ENCODE results near the gene PPP5C. TPM values are rescaled to one million over a fixed set of nuclear protein-coding genes. Genes with fewer than 3 reads are reported as not detected.
A peak's percentile ranks its signal among the peaks of the same experiment; 100 is the strongest.

Gene PPP5C
- total and polyA plus RNA-seq, 3 donors from 2014 or later: 49.1 to 72.8 (median 71.7) TPM

- Histone ChIP-seq H3K9me3 (no peaks in the 10 kb centered on the region), H3K4me3 (no peak overlapping the region), H3K4me1 (peaks cover 33% of the 10 kb centered on the region), H3K27me3 (no peaks in the 10 kb centered on the region), H3K27ac (no peak overlapping the region), H3K36me3 (ENCODE audit: low read depth, missing control alignments) (no peaks in the 10 kb centered on the region)
- no peak for DNase-seq
- intact Hi-C loops (cut with DNase I; ENCODE audit: low total_unique reads): no loop called here
- no peak for TF ChIP-seq CTCF (IDR thresholded peaks at IDR 0.05)
- TF ChIP-seq POLR2A (IDR thresholded peaks at IDR 0.05): no peak
- WGBS, 2 donors: 75 to 82% methylated on average over 11 of the region's 11 CpGs
These were observed 2.6 kb downstream of the PPP5C start for GRCh38 chr19:46349311-46349993.

- H3K4me3 ChIP-seq: no peak overlapping the region
- H3K4me1 ChIP-seq: peaks cover 33% of the 10 kb centered on the region
- H3K9me3 ChIP-seq: no peaks in the 10 kb centered on the region
- WGBS, 2 donors: 36 to 50% methylated on average over 6 to 8 of the region's 8 CpGs
- no peaks in the 10 kb centered on the region for H3K36me3 ChIP-seq (ENCODE audit: low read depth, missing control alignments)
- no peaks in the 10 kb centered on the region for H3K27me3 ChIP-seq
- DNase-seq: no peak
- intact Hi-C loops (cut with DNase I; ENCODE audit: low total_unique reads): no loop called here
- TF ChIP-seq POLR2A (IDR thresholded peaks at IDR 0.05): no peak
- no peak for TF ChIP-seq CTCF (IDR thresholded peaks at IDR 0.05)
- peak overlapping the region in 1 of 2 donors; percentile 61 for H3K27ac ChIP-seq
These were observed 3.3 kb downstream of the PPP5C start for GRCh38 chr19:46350029-46350757.

GRCh38 chr19:46350758-46351159, 3.9 kb downstream of the PPP5C start:
- Histone ChIP-seq H3K27me3 (no peaks in the 10 kb centered on the region), H3K27ac (peak overlapping the region in 1 of 2 donors; percentile 61), H3K4me1 (peaks cover 33% of the 10 kb centered on the region), H3K36me3 (ENCODE audit: low read depth, missing control alignments) (no peaks in the 10 kb centered on the region), H3K9me3 (no peaks in the 10 kb centered on the region), H3K4me3 (no peak overlapping the region)
- DNase-seq: no peak
- intact Hi-C loops (cut with DNase I; ENCODE audit: low total_unique reads): no loop called here
- TF ChIP-seq CTCF (IDR thresholded peaks at IDR 0.05) (no peak), POLR2A (IDR thresholded peaks at IDR 0.05) (no peak)
- 30 to 42% methylated on average over 5 to 8 of the region's 8 CpGs for WGBS, 2 donors

DNA sequence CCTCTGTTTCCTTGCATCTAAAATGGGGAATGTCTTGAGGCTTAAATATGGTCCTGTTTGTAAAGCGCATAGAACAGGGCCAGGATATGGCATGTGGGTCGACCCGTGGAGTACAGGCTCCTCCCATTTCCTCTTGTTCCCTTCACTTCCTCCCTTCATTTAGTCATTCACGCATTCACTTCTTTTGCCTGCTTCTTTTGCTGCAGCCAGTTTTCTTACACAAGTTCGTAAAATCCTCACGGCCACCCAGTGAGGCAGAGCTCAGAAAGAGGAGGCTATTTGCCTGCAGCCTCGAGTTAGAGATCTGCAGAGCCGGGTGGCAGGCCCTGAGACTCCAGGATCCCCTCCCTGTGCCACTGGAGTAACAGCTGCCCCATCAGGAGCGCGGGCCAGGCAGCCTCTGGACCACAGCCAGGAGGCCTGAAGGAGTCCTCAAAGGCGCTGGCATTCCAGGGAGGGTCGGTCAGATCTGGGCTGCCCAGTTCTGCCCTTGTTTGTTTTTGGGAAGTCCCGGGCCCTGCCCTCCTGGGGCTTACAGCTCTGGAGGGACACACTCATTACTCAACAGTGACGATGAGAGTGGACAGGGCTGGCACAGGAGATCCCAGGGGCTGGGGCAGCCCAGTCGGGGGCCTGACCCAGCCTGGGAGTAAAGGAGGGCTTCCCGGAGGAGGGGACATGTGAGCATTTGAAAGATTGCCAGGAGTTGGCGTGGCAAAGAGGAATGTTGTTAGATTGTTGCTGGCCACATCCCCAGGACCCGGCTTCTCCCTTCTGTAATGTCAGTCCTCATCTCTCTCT, 4.6 kb downstream of the PPP5C start:
- WGBS, 2 donors: 47 to 60% methylated on average over 18 of the region's 18 CpGs

More for the DNA sequence above, 4.6 kb downstream of the PPP5C start:
- Histone ChIP-seq H3K9me3 (no peaks in the 10 kb centered on the region), H3K4me3 (no peak overlapping the region), H3K4me1 (peaks cover 33% of the 10 kb centered on the region), H3K36me3 (ENCODE audit: low read depth, missing control alignments) (no peaks in the 10 kb centered on the region), H3K27me3 (no peaks in the 10 kb centered on the region), H3K27ac (peak overlapping the region in 1 of 2 donors; percentile 61)
- DNase-seq: no peak
- intact Hi-C loops (cut with DNase I; ENCODE audit: low total_unique reads): no loop called here
- no peak for TF ChIP-seq CTCF (IDR thresholded peaks at IDR 0.05)
- TF ChIP-seq POLR2A (IDR thresholded peaks at IDR 0.05): no peak
